K562 (cell line): Measurements from ENCODE around the gene CERS5. TPM values are rescaled to one million over a fixed set of nuclear protein-coding genes. Genes with fewer than 3 reads are reported as not detected.

Source experiments
- C11orf30 ChIP-seq: fragments of 450-650 bp; IDR thresholded peaks from 2 replicates; pipeline ENCODE4 v1.6.1; 2016; ENCODE audit warnings: low read depth, mild to moderate bottlenecking
- EP300 ChIP-seq: IDR thresholded peaks from 2 replicates; pipeline ENCODE4 v1.6.1; 2012; ENCODE audit warnings: low read length, improper control_type of control experiment
- GATAD2A ChIP-seq: fragments of 450-650 bp; IDR thresholded peaks from 2 replicates; pipeline ENCODE4 v1.6.1; 2017
- HDAC2 ChIP-seq: fragments of 450-650 bp; IDR thresholded peaks from 2 replicates; pipeline ENCODE4 v1.6.1; 2016; ENCODE audit warnings: mild to moderate bottlenecking
- LCOR ChIP-seq: sonication (generic); formaldehyde crosslinking; IDR thresholded peaks from 2 replicates; pipeline ENCODE4 v1.8.0; 2022; ENCODE audit warnings: mild to moderate bottlenecking, missing genetic modification reagents
- NCOA1 ChIP-seq: fragments of 450-650 bp; IDR thresholded peaks from 2 replicates; pipeline ENCODE4 v1.6.1; 2016; ENCODE audit warnings: low read depth
- PHF8 ChIP-seq: fragments of 200-600 bp; sonication (generic); IDR thresholded peaks from 2 replicates; pipeline ENCODE4 v1.6.1; 2012; ENCODE audit warnings: mixed run types, mild to moderate bottlenecking, inconsistent platforms, low read length, moderate library complexity, borderline replicate concordance
- SMAD2 ChIP-seq: fragments of 150-350 bp; IDR thresholded peaks from 2 replicates; pipeline ENCODE4 v1.6.1; 2014; ENCODE audit warnings: low read depth, mild to moderate bottlenecking, low read length
- TCF7 ChIP-seq: sonication (generic); IDR thresholded peaks from 2 replicates; pipeline ENCODE4 v1.6.1; 2016; ENCODE audit warnings: antibody characterized with exemption, borderline replicate concordance
- U2AF2 ChIP-seq: fragments of 200-400 bp; formaldehyde crosslinking; optimal IDR thresholded peaks from 2 replicates; pipeline ENCODE3; 2017; ENCODE audit warnings: low read depth, mild to moderate bottlenecking, low read length
- ZBTB7A ChIP-seq: IDR thresholded peaks from 2 replicates; pipeline ENCODE4 v1.6.1; 2011; ENCODE audit warnings: low read depth, mild to moderate bottlenecking, low read length, moderate library complexity, borderline replicate concordance; ENCODE audit not compliant: control insufficient read depth
- polyA plus RNA-seq, 8 experiments: library from polyadenylated mRNA; depleted of rRNA in 4 of 8; stranded (reverse) in 5 of 8; unstranded in 3 of 8; fragments of >200 nt; fragmentation: Nextera tagmentation in 2 of 8; fragmentation: Illumina TruSeq in 1 of 8; extraction: Ambion mirVana in 2 of 8; extraction: Trizol in 1 of 8; gene quantifications; 2 replicates each; pipeline versions ENCODE4 v1.2.1 to v1.2.3, GENCODE V29; 2011 to 2014; ENCODE audit warnings: inconsistent platforms in 1 of 8, missing spikeins in 1 of 8
- total RNA-seq, 7 experiments: library from RNA; depleted of rRNA in 6 of 7; stranded (reverse); fragments of >200 nt in 6 of 7; fragmentation: Illumina TruSeq in 2 of 7; extraction: Trizol in 2 of 7; gene quantifications; 2 replicates each; pipeline versions ENCODE4 v1.2.1 to v1.2.3, GENCODE V29; 2011 to 2021; ENCODE audit warnings: low replicate concordance in 1 of 7
- TF ChIP-seq, protein P1 (sequence below): fragments of 450-650 bp; IDR thresholded peaks from 2 replicates; pipeline ENCODE4 v1.6.1; 2017; ENCODE audit warnings: antibody characterized with exemption
- TF ChIP-seq, protein P2 (sequence below): fragments of 200-800 bp; sonication (Bioruptor generic); IDR thresholded peaks from 2 replicates; pipeline ENCODE4 v1.6.1; 2017; ENCODE audit warnings: missing genetic modification characterization, missing compliant biosample characterization
- TF ChIP-seq, protein P3 (sequence below): sonication (generic); formaldehyde crosslinking; IDR thresholded peaks from 2 replicates; pipeline ENCODE4 v1.8.1; 2023; ENCODE audit warnings: mild to moderate bottlenecking, missing genetic modification reagents
- TF ChIP-seq, protein P4 (sequence below): fragments of 450-650 bp; IDR thresholded peaks from 2 replicates; pipeline ENCODE4 v1.6.1; 2018; ENCODE audit not compliant: partially characterized antibody
- TF ChIP-seq, protein P5 (sequence below): fragments of 250-450 bp; sonication (Bioruptor Pico); IDR thresholded peaks from 2 replicates; pipeline ENCODE4 v1.9.0; 2021; ENCODE audit warnings: mild to moderate bottlenecking, inconsistent platforms

Gene CERS5
- total and polyA plus RNA-seq, 9 of the 15 experiments (the other 6 are each of a cell fraction or from before 2014, with no cell fraction given): 6.1 to 47.5 (median 17.8) TPM

DNA sequence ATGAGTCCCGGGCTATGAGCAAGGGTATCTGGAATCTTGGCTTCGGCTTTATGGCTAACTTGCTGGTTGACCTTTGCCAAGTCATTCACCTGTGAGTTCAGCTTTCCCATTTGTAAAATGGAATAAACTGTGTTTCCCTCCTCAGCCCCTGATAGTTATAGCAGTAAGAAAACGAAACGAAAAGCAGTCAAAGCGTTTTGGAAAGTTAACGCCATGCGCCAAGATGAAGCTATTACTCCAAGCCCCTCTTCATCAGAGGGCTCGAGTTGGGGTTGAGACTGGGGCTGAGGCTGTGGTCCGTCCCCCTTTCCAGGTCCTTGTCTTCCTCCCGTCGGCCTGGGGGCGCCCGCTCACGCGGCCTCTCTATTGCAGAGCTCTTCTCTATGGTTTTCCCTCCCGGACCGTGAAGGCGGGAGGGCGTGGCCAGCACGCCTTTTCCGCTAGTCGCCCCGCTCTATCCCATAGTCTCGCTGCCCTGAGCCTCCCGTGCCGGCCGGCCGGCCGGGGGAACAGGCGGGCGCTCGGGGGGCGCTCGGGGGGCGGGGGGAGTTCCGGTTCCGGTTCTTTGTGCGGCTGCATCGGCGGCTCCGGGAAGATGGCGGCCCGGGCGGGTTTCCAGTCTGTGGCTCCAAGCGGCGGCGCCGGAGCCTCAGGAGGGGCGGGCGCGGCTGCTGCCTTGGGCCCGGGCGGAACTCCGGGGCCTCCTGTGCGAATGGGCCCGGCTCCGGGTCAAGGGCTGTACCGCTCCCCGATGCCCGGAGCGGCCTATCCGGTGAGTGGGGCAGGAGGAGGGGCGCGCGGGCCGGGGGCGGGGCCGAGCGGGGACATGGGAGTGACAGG, 82.2 kb downstream of the CERS5 start, which contains the start of gene SMARCD1 (continued):
- peak; percentile 71; the same call in 1 of the 2 replicates for TF ChIP-seq PHF8
- TF ChIP-seq, protein P1, sequence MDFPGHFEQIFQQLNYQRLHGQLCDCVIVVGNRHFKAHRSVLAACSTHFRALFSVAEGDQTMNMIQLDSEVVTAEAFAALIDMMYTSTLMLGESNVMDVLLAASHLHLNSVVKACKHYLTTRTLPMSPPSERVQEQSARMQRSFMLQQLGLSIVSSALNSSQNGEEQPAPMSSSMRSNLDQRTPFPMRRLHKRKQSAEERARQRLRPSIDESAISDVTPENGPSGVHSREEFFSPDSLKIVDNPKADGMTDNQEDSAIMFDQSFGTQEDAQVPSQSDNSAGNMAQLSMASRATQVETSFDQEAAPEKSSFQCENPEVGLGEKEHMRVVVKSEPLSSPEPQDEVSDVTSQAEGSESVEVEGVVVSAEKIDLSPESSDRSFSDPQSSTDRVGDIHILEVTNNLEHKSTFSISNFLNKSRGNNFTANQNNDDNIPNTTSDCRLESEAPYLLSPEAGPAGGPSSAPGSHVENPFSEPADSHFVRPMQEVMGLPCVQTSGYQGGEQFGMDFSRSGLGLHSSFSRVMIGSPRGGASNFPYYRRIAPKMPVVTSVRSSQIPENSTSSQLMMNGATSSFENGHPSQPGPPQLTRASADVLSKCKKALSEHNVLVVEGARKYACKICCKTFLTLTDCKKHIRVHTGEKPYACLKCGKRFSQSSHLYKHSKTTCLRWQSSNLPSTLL: no peak
- TF ChIP-seq SMAD2: no peak
- TF ChIP-seq ZBTB7A: peak; percentile 97
- peak; percentile 71 for TF ChIP-seq HDAC2
- TF ChIP-seq, protein P2, sequence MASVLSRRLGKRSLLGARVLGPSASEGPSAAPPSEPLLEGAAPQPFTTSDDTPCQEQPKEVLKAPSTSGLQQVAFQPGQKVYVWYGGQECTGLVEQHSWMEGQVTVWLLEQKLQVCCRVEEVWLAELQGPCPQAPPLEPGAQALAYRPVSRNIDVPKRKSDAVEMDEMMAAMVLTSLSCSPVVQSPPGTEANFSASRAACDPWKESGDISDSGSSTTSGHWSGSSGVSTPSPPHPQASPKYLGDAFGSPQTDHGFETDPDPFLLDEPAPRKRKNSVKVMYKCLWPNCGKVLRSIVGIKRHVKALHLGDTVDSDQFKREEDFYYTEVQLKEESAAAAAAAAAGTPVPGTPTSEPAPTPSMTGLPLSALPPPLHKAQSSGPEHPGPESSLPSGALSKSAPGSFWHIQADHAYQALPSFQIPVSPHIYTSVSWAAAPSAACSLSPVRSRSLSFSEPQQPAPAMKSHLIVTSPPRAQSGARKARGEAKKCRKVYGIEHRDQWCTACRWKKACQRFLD (CRISPR knock-in tag): peak; percentile 70; the same call in 1 of the 2 replicates
- no peak for TF ChIP-seq U2AF2
- no peak for TF ChIP-seq TCF7
- TF ChIP-seq GATAD2A: peak; percentile 61; the same call in 1 of the 2 replicates
- peak; percentile 38; the same call in 1 of the 2 replicates for TF ChIP-seq LCOR (CRISPR knock-in tag)
- TF ChIP-seq, protein P3, sequence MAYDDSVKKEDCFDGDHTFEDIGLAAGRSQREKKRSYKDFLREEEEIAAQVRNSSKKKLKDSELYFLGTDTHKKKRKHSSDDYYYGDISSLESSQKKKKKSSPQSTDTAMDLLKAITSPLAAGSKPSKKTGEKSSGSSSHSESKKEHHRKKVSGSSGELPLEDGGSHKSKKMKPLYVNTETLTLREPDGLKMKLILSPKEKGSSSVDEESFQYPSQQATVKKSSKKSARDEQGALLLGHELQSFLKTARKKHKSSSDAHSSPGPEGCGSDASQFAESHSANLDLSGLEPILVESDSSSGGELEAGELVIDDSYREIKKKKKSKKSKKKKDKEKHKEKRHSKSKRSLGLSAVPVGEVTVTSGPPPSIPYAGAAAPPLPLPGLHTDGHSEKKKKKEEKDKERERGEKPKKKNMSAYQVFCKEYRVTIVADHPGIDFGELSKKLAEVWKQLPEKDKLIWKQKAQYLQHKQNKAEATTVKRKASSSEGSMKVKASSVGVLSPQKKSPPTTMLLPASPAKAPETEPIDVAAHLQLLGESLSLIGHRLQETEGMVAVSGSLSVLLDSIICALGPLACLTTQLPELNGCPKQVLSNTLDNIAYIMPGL (CRISPR knock-in tag): no peak
- TF ChIP-seq, protein P4, sequence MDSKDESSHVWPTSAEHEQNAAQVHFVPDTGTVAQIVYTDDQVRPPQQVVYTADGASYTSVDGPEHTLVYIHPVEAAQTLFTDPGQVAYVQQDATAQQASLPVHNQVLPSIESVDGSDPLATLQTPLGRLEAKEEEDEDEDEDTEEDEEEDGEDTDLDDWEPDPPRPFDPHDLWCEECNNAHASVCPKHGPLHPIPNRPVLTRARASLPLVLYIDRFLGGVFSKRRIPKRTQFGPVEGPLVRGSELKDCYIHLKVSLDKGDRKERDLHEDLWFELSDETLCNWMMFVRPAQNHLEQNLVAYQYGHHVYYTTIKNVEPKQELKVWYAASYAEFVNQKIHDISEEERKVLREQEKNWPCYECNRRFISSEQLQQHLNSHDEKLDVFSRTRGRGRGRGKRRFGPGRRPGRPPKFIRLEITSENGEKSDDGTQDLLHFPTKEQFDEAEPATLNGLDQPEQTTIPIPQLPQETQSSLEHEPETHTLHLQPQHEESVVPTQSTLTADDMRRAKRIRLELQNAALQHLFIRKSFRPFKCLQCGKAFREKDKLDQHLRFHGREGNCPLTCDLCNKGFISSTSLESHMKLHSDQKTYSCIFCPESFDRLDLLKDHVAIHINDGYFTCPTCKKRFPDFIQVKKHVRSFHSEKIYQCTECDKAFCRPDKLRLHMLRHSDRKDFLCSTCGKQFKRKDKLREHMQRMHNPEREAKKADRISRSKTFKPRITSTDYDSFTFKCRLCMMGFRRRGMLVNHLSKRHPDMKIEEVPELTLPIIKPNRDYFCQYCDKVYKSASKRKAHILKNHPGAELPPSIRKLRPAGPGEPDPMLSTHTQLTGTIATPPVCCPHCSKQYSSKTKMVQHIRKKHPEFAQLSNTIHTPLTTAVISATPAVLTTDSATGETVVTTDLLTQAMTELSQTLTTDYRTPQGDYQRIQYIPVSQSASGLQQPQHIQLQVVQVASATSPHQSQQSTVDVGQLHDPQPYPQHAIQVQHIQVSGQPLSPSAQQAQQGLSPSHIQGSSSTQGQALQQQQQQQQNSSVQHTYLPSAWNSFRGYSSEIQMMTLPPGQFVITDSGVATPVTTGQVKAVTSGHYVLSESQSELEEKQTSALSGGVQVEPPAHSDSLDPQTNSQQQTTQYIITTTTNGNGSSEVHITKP: no peak
- no peak for TF ChIP-seq NCOA1
- TF ChIP-seq C11orf30: peak; percentile 65
- peak; percentile 39; the same call in 1 of the 2 replicates for TF ChIP-seq EP300
- TF ChIP-seq, protein P5, sequence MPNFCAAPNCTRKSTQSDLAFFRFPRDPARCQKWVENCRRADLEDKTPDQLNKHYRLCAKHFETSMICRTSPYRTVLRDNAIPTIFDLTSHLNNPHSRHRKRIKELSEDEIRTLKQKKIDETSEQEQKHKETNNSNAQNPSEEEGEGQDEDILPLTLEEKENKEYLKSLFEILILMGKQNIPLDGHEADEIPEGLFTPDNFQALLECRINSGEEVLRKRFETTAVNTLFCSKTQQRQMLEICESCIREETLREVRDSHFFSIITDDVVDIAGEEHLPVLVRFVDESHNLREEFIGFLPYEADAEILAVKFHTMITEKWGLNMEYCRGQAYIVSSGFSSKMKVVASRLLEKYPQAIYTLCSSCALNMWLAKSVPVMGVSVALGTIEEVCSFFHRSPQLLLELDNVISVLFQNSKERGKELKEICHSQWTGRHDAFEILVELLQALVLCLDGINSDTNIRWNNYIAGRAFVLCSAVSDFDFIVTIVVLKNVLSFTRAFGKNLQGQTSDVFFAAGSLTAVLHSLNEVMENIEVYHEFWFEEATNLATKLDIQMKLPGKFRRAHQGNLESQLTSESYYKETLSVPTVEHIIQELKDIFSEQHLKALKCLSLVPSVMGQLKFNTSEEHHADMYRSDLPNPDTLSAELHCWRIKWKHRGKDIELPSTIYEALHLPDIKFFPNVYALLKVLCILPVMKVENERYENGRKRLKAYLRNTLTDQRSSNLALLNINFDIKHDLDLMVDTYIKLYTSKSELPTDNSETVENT (CRISPR knock-in tag): peak; percentile 98
